GM18873 (cell line): Measurements from ENCODE around the gene NEK10.
A peak's percentile ranks its signal among the peaks of the same experiment; 100 is the strongest.
"Not testable (repeated sequence)": the region's sequence is repeated elsewhere in the genome, so short reads cannot be mapped to it uniquely, and the experiment has no call there.

ENCODE experiments used
- ATAC-seq: cut with Tn5 transposase; IDR thresholded peaks from one replicate; pipeline ENCODE4 v1.9.1; 2021; ENCODE audit warnings: mild to moderate bottlenecking, moderate library complexity, moderate number of reproducible peaks; ENCODE audit not compliant: unreplicated experiment, low FRiP score

Gene NEK10

DNA sequence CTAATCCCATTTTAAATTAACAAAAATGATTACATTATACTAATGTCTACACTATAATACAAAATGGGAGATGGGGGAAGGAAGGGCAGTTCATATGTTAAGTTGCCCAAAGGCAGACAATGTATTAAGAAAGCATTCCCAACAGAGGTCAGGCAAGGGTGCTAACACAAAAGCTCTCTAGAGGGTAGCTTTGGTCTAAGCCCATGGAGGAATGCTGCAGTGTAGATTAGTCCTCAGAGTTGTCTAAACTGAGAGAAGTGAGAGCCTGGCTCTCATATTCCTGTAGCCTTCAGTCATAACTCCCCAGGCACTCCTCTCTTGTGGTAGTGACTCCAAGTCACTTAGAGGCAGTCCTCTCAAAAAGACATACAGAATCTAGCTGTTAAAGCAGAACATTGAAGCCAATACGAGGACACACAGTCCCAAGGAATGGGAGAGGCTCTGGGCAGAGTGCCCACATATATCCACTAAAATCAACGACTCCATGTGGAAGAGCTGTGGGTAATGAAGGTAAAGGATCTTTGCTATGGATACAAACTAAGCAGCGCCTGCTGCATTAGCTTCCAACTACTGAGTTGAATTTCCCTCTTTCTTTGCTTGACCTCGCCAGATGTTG is 14.5 kb downstream of the NEK10 start:
- no peak for ATAC-seq

- no peak for ATAC-seq
Measured at GRCh38 chr3:27354161-27354560, 15.0 kb downstream of the NEK10 start.

GRCh38 chr3:27353221-27353620 is 16.0 kb downstream of the NEK10 start:
- no peak for ATAC-seq

GRCh38 chr3:27352047-27352446 is 17.1 kb downstream of the NEK10 start:
- ATAC-seq = no peak

DNA sequence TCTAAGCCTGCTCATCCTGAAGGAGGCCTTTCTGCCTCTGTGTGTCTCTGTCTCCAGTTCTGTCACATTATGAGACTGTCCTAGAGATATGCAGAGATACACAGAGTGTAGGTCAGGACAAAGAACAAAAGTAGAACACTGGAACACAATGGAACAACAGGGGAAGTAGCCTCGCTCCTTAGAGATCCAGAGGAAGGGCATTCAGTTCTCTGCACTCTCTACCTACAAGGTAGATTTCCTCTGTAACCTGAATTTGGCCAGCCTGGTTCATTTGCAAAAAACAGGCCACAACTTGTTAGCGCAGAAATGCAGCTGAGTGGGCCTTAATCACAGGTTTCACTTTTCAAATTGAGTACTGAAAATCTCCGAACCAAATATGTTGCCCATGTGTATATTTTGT is 19.4 kb downstream of the NEK10 start:
- ATAC-seq = peak; percentile 72

DNA sequence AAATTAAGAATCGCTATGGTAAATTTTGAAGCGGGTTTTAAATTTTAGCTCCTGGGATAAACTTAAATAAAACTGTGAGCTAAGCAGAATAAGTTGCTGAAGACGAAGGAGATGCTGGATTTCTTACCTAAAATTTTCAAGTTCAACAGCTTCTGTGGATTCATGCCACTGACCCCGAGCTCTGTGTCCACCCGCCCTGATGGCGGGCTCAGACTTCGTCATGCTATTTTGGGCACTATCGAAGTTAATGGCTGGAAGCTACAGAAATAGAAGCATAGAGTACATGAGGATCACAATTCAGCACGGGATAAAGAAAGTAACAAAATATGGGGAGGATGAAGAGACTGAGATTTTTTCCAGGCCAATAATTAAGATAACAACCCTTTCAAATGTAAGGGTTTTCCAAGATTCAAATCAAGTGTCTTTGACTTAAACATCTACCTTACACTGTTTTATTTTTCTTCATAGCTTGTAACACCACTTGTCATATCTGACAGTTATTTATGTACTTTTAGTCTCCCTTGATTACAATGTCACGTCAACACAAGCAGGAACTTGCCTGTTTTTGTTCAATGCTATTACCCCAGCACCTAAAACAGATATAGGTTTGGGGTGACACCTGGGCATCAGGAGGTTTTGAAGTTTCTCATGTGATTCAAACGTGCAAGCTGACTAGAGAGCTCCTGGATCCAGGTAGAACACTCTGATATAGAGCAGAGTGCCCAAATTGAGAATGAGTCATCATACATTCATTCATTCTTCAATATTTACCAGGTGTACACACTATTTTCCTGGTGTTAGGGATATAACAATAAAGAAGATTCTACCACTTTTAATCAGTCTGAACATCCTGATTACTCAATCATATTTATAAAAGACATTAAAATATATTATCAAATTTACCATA is 23.0 kb downstream of the NEK10 start:
- ATAC-seq = no peak

DNA sequence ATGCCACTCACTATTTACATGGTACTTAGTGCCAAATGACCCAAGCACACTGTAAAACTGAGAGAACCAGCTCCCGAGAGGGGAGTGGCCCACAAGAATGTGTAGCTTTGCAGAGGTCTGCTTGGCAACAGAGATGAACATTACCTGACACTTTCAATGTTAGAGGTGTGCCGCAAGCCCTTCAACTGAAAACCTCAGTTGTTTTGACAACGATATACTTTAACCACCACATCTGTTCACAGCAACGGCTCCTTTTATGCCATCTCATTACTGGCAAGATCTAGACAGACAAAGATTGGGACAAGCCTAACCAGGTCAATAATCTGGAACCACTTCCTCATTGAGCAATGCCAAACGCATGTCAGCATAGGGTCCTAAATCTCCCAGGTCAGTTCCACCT is 23.7 kb downstream of the NEK10 start:
- no peak for ATAC-seq

DNA sequence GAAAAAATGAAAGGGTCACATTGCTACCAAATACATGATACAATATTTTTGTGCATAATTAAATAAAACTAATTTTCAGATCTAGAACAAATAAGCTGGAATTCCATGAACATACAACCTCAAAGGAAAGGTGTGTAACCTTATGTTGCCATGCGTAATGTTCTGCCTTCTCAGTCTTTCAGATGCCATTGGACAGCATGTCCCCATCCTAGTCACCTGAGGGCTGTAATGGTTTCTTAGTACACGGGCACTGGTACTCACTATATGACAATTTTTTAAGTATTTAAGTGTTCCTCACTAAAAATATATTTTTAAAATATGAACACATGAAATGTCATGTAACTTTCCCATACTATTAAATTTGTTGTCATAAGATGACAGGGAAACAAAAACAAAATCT is 24.1 kb downstream of the NEK10 start:
- no peak for ATAC-seq

DNA sequence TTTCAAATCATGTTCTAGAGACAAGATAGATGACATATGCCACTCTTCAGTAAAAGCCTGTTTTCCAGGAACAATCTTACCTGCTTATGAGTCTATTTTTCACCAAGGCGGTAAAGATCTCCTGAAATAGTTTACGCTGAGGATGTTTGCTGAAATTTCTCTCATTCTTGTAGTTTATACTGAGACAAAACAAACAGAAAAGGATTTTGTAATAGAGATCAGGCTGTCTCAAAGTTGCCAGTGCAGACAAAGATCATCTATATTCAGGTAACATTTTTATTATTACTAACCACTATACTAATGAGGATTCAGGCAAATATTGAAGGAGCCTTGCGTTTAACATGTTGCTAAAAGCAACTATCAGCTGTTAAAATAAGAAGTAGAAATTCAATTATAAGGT is 25.0 kb downstream of the NEK10 start:
- ATAC-seq = no peak

GRCh38 chr3:27342267-27342666 is 26.9 kb downstream of the NEK10 start:
- ATAC-seq = no peak

- peak; percentile 96 for ATAC-seq
Measured at GRCh38 chr3:27340534-27340933, 28.6 kb downstream of the NEK10 start.

DNA sequence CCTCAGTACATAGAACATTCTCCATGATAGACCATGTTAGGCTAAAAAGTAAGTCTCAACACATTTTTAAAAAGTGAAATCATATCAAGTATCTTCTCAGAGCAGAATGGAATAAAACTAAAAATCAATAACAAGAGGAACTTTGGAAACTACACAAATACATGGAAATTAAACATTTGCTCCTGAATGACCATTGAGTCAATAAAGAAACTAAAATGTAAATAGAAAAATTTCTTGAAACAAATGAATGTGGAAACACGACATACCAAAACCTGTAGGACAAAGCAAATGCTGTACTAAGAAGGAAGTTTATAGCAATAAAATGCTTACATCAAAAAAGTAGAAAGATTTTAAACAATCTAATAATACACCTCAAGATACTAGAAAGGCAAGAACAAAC is 33.6 kb downstream of the NEK10 start:
- no peak for ATAC-seq

DNA sequence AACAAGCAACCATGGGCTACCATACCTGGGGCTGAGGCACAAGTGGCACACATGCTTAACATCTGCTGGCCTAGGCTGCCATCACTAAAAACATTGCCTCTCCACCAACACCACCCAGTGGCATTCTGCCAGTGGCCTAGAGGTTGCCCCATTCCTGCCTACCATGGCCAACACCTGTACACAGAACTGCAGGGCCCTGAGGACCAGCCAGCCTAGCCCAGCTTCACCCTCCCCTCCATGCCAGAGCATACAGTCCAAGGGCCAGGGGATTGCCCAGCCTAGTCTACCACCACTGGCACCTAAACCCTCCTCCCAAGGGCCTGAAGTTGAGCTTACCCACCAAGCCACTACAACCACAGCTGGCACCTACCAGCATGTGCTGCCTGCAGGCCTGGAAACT is 35.3 kb downstream of the NEK10 start:
- no peak for ATAC-seq

- ATAC-seq = not testable (repeated sequence)
Measured at GRCh38 chr3:27328982-27329762, 40.0 kb downstream of the NEK10 start.

DNA sequence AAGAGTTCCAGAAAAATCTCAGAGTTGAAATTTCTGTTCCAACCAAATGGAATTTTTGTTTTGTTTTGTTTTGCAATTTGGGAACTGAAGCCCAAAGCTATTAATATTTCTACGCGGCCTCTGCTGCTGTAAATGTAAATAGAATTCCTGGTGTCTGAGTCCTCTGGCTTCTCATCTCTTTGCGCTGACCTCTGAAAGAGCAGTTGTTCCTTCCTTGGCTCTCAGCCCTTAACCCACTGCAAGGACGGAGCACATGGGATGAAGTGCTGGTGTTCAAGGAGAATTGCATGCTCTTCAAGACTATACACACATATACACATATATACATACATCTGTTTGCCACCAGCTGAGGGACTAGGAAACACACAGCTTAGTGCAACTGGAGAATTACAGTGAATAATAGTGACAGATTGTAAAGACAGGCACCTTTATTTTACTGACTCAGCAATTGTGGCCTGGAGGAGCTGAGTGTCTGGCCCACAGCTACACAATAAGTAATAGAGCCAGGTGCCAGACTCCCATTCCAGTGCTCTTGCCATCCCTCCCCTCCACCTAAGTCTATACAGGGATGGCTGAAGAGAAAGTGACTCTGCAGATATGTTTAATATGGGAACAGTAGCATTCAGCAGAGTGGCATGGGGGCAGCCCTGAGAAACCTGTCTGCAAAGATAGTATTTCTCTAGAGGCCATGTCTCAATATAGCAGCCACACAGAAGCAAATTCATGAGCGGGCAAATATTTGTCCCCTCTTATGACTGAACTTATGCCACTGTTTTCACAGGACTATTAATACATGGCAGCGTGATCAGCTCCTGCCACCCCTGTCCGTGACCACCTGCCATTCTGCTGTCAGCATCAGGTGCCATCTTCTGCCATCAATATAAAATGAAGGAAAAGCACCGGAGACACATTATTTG is 42.3 kb downstream of the NEK10 start:
- no peak for ATAC-seq

DNA sequence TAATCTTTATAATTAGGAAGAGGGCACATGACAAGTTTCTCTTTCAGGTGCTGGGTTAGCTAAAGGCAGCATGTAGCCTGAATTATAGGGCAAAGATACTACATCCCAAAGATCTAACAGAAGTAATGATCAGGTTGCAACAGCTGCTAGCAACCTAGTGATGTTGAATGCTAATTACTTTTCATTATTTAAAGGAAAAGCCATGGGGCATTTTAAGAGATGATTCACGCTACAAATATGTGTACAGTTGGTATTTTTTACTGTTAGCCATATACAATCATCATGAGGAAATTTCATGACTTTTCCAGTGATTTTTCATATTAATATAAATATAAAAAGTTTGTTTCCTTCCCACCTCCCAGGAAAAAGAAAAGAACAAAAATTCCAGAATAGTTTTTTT is 43.0 kb downstream of the NEK10 start:
- ATAC-seq = no peak

- no peak for ATAC-seq
Measured at GRCh38 chr3:27325419-27325818, 43.8 kb downstream of the NEK10 start.

DNA sequence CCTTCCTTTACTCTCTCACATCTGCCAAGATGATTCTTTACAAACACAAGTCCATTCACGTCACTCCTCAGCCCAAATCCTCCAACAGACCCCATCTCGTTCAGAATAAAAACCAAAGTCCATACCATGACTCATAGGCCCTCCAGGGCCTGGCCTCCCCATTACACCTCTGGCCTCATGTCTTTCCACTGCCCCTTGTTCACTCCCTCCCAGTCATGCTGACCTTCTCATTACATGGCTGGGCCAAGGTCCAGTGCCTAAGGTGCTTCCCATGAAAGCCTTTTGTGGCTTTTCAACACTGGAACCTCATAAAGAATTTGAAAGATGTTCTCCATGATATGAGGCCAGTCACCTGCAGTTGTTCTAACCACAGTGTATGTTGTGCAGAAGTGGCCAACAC is 44.5 kb downstream of the NEK10 start:
- no peak for ATAC-seq

DNA sequence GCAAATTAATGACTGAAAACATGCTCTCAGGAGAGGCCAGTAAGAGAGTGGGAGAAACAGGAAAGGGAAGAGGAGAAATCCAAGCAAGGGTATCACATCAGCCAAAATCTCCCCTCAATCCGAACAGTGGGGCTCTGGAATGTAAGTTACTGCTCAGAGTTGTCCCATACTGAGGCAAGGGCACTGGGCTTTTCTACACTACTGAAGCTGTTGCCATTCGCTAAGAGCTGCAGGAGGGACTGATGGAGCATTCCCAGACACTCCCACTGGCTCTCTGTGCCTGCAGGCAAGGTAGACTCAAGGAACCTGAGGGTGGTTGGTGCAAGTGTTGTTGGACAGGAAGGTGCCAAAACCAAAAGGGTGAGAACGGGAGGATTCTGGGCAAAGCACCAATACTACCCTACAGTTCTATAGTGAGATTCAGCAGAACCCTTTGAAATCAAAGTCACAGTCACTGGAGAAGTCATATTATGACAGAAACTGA is 46.1 kb downstream of the NEK10 start:
- ATAC-seq = no peak

DNA sequence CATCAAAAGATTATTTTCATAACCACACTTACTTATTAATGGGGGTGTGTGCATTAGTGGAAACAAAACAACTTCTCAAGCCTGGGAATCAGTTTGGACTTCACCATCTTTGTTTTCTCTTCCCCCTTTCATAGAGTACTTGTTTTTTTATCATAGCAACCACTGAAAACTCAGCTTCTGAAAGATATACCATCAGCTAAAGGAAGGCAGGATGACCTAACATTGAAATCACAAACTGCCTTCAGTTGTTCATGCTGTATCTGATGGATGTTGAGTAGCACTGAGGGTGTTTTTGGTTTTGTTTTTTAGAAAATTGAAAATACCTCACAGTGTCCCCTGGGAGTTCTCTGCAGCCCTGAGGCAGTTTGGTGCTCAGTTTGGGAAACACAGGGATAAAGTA is 46.5 kb downstream of the NEK10 start:
- ATAC-seq = no peak
